NB4 (cell line): ENCODE results near the gene RPS19BP1.

ENCODE experiments used
- DNase-seq: peaks from one replicate; pipeline ENCODE4 v3.0.0; 2010; ENCODE audit warnings: low read depth
- H3K4me3 ChIP-seq: one replicate; pipeline ENCODE4 v1.5.1; 2011; ENCODE audit warnings: mild to moderate bottlenecking, low read depth, low read length, moderate library complexity
- MYC ChIP-seq: IDR thresholded peaks from 2 replicates; pipeline ENCODE4 v1.6.1; 2011; ENCODE audit warnings: low read depth, low read length
- POLR2A ChIP-seq: IDR thresholded peaks from 2 replicates; pipeline ENCODE4 v1.6.1; 2011; ENCODE audit warnings: mild to moderate bottlenecking; ENCODE audit not compliant: insufficient read length; ENCODE audit errors: extremely low read depth
- TF ChIP-seq, protein P1 (sequence below): IDR thresholded peaks from 2 replicates; pipeline ENCODE4 v1.6.1; 2011; ENCODE audit warnings: low read depth, low read length
- TF ChIP-seq, protein P2 (sequence below): IDR thresholded peaks from one replicate; pipeline ENCODE4 v1.5.1; 2012; ENCODE audit warnings: low read depth, low read length

The RPS19BP1 gene

DNA sequence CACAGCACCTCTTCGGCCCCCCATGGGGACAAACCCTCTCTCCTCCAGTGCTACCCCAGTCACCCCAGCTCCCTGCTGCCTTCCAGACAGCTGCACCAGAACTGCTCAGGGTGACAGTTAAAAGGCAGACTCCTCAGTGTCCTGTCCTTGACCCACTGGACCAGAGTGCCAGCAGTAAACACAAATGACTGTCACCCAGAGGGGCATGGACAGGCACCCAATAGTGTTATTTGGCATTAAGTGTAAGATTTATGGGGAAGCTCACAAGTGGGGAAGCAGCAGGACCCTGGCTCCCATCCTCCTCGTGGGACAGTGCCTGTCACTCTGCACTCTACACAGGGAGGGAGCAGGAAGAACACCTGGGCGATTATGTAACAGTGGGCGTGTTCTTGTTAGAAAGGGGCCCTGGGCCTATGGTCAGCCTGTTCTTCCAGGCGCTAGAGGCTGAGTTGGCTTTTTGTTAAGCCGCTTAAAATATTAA lies 5.0 kb downstream of the RPS19BP1 start:
- no peak for DNase-seq
- no peak overlapping the region for H3K4me3 ChIP-seq
- no peak for TF ChIP-seq POLR2A
- TF ChIP-seq, protein P1, sequence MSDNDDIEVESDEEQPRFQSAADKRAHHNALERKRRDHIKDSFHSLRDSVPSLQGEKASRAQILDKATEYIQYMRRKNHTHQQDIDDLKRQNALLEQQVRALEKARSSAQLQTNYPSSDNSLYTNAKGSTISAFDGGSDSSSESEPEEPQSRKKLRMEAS = no peak
- TF ChIP-seq, protein P2, sequence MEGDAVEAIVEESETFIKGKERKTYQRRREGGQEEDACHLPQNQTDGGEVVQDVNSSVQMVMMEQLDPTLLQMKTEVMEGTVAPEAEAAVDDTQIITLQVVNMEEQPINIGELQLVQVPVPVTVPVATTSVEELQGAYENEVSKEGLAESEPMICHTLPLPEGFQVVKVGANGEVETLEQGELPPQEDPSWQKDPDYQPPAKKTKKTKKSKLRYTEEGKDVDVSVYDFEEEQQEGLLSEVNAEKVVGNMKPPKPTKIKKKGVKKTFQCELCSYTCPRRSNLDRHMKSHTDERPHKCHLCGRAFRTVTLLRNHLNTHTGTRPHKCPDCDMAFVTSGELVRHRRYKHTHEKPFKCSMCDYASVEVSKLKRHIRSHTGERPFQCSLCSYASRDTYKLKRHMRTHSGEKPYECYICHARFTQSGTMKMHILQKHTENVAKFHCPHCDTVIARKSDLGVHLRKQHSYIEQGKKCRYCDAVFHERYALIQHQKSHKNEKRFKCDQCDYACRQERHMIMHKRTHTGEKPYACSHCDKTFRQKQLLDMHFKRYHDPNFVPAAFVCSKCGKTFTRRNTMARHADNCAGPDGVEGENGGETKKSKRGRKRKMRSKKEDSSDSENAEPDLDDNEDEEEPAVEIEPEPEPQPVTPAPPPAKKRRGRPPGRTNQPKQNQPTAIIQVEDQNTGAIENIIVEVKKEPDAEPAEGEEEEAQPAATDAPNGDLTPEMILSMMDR = no peak
- TF ChIP-seq MYC = no peak

DNA sequence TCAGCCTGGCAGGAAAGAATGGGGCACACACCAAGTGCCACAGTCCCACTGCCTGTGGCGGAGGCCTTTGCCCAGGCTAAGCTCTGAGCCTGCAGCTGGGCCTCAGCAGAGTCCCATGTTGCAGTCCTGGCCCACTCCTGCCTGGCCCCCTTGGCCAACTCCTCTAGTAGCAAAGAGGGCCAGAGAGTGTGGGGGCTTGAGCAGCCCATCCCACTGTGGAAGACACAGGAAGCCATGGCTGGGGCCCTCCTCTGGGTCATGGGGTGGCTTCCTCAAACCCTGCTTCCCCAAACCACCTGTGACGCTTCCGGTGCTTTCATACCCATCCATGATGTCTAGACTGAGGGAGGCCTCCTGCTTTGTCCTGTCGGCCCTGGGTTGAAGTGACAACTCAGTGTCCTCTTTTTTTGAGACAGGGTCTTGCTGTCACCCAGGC lies 5.8 kb downstream of the RPS19BP1 start:
- H3K4me3 ChIP-seq = no peak overlapping the region
- TF ChIP-seq, protein P1 = no peak
- TF ChIP-seq, protein P2 = no peak
- TF ChIP-seq MYC (no peak), POLR2A (no peak)
- peak; percentile 58 for DNase-seq

DNA sequence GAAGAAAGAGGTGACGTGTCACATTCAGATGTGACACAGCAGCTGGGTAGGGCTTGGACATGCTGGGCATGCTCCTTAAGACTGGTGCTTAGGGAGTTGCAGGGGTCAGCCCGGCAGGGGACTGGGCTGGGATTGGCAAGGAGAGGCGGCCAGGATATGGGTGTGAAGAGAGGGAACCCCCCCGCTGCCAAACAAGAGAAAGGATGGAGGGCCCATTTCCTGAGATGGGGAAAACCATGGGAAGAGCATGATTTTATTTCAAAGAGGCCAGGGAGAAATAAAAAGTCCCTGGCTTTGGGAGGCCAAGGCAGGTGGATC lies 6.9 kb downstream of the RPS19BP1 start:
- H3K4me3 ChIP-seq = no peak overlapping the region
- DNase-seq = no peak
- TF ChIP-seq, protein P2 = no peak
- TF ChIP-seq, protein P1 = no peak
- TF ChIP-seq POLR2A = no peak

DNA sequence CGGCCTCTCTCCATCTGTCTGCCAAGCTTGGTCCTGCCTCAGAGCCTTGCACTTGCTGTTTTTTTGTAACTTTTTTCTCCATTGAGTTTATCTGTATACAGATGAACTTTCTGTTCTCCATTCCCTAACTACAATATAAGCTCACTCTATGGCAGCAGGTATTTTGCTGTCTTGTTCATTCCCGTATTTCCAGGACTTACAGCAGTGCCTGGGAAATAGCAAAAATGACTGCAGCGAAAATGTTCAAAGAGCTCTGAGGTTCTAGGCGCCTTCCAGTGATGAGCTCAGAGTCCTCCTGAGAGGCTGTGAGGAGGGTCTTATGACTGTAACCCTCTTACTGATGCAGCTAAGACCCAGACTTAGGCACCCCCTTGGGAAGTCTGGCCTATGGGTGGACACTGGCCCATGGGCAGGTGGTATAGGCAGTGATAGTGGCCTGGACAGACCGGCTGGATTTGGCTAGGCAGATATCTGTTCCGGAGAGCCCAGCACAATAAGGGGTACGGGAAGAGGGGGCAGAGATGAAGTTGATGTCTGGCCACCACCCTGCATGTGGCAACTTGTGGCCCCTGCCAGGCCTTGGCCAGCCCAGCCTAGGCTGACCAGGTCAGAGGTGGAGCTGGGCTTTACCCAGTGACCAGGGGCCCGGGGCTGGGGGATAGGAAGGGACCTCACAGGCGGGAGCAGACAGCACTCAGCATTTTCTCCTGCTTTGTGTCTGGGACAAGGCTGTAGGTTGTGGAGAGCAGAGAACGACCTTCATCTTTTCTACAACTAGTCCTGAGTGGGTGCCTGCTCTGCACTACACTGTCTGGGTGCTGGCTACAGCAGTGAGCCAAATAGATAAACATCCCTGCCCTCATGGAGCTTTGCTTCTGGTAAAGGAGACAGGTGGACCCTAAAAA lies 7.5 kb downstream of the RPS19BP1 start:
- TF ChIP-seq MYC = no peak
- TF ChIP-seq POLR2A = no peak
- TF ChIP-seq, protein P1 = no peak
- TF ChIP-seq, protein P2 = no peak
- no peak for DNase-seq
- peak overlapping the region; percentile 11 for H3K4me3 ChIP-seq

DNA sequence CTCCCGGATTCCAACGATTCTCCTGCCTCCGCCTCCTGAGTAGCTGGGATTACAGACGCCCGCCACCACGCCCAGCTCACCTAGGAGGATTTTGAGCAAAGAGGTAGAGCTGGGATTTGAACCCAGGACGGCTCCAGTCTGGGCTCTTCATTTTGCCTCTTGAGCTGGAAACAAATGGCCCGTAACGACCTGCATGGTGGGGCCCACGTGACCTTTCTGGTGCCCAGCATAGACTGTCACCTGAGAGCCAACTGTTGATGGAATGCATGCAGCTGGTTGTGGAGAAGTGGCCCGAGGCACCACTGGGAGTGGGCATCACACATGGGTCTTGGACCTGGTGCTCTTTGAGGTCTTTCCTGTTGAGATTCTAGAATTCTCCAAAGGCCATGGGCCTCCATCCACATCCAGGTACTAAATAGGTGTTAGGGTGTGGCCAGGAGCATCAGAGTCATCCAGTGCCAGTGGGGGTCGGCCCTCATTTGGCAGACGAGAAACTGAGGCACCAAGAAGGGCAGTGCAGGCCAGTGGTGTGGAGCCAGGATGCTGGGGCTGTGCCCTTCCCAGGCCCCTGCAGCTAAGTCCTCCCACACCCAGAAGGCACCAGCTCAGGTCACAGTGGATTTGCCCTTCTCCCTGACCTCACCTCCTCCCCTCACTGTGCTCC lies 8.3 kb downstream of the RPS19BP1 start:
- no peak for DNase-seq
- TF ChIP-seq, protein P1 = no peak
- no peak for TF ChIP-seq POLR2A
- TF ChIP-seq, protein P2 = no peak
- TF ChIP-seq MYC = no peak
- no peak overlapping the region for H3K4me3 ChIP-seq
